TTC549 (cell line): ENCODE measurements around the gene AKAP12.
"Not testable (repeated sequence)": the region's sequence is repeated elsewhere in the genome, so short reads cannot be mapped to it uniquely, and the experiment has no call there.

Experiments
- FAIRE-seq: peaks from 2 replicates; lab custom pipeline; 2012; peaks lifted over from hg19 to GRCh38; lab: Jason Lieb, UNC

The AKAP12 gene

DNA sequence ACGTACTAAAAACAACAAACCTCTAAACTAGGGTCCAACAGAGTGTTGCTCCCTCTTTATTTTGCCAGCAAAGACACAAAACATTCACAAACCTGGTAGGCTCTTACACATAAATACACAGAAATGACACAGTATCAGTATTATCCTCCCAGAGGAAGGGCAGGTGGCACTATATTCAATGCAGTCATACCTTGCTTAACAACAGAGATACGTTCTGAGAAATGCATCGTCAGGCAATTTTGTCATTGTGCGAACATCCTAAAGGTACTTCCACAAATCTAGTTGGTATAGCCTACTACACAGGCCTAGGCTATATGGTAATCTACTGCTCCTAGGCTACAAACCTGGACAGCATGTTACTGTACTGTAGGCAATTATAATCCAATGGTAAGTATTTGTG lies 142.0 kb downstream of the AKAP12 start:
- no peak for FAIRE-seq

DNA sequence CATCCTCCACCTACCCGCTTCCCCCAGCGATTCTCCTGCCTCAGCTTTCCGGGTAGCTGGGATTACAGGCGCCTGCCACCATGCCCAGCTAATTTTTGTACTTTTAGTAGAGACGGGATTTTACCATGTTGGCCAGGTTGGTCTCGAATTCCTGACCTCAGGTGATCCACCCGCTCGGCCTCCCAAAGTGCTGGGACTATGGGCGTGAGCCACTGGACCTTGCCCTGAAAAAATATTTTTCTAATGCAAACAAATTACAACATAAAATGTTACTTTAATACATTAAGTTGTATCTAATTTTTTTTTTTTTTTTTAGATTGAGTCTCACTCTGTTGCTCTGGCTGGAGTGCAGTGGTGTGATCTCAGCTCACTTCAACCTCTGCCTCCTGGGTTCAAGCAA lies 142.9 kb downstream of the AKAP12 start:
- not testable (repeated sequence) for FAIRE-seq

DNA sequence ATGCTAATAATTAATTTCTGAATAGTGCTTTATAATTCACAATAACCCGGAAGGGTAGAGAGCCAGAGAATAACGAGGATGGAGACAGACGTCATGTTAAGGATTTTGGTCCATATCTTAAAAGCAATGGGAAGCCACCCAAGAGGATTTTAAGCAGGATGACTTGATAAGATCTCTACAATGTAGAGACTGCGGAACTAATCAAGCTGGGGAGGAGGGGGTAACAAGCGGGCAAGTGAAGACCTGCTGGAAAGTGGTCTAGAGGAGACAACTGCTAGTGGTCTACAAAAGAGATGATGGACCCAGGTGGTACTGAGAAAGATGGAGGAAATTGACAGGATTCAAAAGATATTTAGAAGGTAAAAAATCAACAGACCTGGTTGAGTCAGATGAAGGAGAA lies 144.4 kb downstream of the AKAP12 start:
- FAIRE-seq, result no peak

DNA sequence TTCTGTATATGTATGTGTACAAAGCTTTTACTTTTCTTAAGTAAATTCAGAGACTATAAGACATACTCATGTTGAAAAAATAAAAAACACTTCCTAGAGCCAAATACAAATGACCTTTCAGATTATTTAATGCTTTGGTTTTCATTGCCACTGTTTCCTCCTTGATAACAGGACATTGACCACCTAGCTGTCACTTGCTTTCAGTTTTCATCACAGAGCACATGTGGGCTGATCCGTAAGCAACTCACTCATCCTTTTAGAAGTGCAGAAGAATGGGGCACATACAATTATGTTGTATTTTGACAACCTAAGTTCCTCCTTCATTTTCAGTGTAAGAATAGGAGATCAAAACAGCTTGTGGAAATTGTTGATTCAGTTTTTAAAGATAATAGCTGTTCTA lies 145.4 kb downstream of the AKAP12 start:
- no peak for FAIRE-seq

DNA sequence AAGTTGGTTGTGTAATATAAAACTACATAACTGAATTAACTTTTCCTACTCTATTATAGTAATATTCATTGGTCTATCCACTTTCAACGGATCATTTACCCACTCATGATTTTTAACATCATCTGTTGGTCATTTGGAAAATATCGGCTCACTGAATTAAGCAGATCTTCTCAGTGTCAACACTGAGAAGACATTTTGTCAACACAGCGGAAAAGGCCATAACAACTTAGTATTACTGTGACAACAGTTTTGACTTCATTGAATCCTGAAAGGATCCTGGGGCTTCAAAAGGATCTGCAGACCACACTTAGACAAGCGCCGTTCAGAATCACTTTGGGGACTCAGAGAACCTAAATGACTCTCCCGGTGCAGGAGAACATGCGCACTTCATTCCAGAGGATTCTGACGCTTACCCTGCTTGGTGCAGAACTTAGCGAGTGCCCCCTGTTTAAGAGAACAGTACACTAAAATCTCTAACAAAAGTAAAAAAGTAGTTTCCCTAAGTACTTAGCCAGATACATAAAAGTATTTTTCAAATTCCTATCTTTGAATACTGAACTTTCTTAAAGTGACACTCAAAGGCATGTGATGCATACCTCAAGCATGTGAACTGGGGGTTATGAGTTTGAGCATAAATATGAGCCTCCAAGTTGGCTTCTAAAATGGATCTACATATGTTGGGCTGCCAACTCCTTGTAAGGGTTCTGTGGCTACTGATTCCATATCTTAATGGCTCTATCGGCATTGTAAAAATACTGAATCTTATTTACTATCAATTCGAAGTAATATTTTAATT lies 147.6 kb downstream of the AKAP12 start:
- FAIRE-seq, result no peak

DNA sequence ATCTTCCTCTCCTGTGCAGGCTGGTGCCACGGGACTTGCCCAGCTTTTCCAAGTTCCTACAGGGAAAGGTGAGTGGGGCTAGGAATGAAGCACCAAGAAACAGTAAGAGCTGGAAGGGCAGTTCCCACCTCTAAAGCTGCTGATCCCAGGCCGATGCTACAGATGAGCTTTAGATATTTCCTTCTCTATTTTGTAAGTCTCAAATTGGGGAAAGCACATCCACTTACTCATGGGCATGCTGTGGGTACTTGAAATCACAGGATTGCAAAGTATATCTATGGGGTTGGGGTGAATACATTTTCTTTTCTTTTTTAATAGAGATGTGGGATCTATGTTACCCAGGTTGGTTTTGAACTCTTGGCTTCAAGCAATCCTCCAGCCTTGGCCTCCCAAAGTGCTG lies 148.5 kb downstream of the AKAP12 start:
- FAIRE-seq, result no peak

DNA sequence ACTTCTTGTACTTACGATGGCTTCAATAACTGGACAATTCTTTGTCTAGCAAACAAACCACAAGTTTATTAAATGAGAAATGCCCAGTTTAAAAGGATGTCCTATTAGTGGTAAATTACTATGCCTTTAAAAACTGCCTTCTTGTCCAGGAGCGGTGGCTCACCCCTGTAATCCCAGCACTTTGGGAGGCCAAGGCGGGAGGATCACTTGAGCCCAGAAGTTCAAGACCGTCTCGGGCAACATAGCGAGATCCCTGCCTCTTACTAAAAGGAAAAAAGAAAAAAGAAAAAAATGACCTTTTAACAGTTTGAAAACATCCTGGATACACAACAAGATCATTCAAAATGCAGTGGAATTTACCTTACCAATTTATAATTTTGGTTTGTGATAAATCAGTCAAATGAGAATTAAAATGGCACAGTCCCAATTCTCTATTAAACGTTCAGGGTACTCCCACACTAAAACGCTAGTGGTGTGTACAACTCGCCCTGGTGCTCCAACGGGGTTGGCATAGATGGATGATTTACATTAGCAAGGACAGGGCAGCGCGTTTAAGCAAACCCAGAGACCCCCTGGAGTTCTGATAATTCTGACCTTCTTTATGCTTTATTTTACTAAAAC lies 149.3 kb downstream of the AKAP12 start:
- no peak for FAIRE-seq

DNA sequence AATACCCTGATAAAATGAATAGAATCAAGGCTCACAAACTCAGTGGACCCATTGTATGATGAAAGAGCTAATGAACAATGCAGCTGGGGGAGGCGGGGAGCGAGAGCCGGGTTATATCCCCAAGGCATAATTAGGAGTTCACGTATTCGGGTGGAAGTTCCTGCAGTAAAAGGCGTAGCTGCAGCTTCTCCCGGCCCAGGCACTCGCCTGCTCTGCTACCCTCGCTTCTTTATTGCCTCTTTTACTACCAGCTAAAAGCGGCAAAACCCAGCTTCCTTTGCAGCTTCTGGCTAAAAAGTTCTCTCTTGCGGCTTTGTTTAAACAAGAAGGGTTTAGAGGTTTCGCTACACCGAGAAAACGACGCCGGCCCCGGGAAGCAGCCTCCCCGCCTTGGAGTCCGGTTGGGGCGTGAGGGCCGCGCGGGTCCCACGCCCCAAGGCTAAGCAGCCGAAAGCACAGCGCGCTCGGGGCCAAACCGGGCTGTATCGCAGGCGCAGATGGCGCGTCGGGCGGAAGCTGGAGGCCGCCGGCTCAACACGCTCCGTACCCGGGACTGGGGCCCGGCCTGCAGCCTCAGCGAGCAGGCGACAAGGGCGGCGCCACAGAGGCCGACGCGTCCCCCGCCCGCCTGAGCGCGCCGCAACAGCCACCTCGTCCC lies 150.0 kb downstream of the AKAP12 start:
- FAIRE-seq, result no peak

DNA sequence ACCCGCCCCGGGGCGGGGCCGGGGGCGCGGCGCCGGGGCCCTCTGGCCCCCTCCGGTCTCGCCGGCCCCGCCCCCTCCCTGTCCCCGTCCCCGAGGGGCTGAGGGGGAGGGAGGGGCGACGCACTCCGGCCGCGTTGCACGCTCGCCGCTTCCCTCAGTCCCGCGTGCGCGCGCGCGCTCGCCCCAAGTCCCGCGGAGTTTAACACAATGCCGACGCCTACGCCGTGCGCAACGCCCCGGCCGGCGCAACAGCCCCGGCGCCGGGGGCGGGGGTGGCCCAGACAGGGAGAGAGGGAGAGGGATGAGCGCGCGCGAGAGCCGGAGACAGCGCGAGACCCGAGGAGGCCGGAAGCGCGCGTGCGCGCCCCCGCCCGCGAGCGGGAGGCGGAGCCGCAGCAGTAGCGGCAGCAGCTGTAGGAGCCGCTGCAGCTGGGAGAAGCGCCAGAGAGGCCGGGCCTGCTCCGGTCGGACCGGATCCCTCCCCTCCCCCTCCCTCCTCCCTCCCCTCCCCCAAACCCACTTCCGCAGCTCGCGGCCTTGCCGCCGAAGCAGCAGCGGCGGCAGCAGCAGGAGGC lies 150.6 kb downstream of the AKAP12 start:
- no peak for FAIRE-seq

DNA sequence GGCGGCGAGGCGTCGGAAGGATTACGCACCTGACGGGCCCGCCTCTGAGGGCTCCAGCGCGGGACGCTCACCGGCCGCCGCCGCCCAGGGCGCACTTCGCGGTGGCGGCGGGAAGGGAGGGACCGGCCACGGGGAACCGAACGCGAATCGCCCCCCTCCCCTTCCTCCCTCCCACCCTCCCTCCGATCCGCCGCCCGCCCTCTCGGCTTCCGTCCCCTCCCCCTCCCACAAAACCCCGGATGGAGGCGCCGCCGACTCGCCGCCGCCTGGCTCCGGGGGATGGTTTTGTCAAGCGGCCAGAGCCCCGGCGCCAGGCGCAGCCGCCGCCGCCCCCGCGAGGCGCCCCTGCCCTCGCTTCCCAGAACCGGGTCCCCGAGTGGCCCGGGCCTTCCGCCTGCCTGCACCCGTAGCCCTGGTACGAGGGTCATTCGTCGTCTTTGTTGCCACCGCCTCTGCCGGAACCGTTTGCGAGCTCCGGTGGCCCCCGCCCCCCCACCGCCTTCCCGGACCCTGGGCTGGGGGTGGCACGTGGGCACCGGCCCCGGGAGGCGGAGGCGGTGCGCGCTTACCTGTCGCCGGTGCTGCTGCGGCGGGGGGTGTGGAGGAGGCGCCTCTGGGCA lies 151.2 kb downstream of the AKAP12 start:
- no peak for FAIRE-seq

DNA sequence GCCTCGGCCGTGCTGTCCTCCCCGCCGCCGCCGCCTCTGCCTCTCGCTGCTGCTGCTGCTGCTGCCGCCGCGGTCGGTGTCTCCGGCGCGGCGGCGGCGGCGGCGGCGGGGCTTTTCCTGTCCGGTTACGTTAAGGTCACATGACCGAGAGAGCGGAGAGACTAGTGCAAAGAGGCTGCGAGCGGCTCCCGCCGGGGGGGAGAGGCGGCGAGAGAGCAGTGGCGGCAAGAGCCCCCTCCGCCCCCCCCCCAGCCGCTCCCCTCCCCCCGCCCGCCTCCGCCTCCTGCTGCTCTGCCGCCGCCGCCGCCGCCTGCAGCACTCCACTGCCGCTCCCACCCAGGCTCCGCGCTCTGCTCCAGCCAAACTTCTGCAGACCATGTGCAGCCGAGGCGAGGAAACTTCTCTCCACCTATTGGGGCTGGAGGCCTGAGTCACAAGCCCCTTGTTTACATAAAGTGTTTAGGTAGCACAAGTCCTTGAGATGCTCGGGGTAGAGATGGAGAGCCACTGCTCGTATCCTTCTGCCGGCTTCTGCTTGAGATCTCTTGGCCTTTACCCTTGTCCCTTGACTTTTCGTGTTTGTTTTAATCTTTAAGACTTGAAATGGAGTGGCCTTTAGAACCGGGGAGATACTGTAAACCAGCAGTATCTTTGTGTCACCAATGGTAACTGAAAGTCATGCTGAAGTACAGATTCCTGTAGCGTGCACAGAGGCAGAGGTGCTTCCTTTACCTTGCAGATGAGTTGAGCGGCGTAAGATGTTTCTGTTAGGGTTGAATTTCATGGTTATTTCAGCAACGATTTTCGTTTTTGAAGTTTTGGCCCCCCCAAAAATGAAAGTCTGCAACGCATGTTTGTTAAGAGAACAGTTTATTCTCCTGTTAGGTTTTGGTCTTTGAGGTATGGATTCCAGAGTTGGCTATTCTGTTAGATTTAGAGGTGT lies 152.0 kb downstream of the AKAP12 start, which contains the start of gene ZBTB2:
ZBTB2 (minus strand) TSS at position 89 of the 943 bp plus-strand sequence. CDS start 17,922 bp downstream, outside the sequence.
- FAIRE-seq, result no peak

DNA sequence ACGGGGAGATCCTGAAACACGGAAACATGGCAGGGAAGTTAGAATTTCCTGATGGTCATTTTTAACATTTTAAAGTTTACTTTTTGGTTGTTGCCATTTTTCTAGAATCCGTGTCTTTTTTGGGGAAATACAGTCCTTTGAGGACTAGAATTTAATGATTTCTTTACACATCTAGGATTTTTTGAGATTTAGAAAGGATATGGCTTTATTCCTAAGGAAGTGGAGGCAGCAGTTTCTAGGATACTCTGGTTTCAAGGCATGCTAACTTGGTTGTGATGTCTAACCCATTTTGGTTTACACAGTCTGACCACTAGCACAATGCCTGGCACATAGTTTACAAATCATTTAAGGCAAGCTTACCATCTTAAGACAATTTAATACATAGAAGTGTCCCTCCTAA lies 152.7 kb downstream of the AKAP12 start:
- FAIRE-seq, result no peak

DNA sequence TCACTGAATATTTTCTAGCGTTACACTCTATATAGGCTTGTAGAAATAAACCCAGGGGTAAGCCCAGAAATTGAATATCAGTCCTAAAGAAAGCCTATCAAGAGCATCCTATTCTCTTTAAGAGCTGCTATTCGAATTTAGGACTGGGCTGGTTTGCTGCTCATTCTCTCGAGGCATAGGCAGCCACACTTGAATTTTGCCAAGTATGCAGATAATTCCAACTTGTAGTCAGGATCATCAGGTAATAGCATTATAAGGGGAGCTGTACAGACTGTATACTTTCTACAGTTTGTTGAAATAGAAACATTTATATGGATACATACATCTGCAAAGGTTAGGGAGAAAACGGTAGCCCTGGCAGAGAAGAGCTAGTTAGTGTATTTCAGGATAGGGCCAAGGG lies 153.6 kb downstream of the AKAP12 start:
- no peak for FAIRE-seq

DNA sequence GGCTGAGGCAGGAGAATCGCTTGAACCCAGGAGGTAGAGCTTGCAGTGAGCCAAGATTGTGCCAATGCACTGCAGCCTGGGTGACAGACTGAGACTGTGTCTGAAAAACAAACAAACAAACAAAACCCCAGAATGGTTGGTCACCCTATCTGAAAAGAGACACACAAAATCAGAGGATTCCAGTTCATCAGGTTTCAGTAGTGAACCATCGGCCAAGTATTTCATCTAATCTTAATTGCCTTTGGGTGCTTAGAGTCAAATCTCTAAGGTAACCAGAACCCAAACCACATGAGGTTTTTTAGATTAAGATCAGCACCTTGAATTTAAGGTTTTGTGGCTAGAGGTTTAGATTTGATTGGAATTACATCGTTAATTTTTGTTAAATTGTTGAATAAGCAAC lies 159.9 kb downstream of the AKAP12 start:
- no peak for FAIRE-seq

DNA sequence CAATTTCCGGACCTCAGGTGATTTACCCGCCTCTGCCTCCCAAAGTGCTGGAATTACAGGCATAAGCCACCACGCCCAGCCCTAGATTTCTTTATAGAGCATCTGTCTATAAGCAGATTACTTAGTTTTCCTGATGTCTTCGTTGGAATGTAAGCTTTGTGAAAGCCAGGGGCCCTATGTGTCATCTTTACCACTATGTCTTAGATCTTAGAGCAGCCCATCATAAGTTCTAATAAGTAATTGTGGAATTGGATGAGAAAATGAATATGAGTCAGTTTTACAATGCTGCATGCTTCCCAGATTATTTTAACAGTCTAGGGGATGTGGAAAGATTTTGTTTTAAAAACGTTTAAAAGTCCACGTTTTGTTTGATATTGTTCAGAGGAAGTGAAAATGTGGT lies 160.7 kb downstream of the AKAP12 start:
- FAIRE-seq, result no peak

DNA sequence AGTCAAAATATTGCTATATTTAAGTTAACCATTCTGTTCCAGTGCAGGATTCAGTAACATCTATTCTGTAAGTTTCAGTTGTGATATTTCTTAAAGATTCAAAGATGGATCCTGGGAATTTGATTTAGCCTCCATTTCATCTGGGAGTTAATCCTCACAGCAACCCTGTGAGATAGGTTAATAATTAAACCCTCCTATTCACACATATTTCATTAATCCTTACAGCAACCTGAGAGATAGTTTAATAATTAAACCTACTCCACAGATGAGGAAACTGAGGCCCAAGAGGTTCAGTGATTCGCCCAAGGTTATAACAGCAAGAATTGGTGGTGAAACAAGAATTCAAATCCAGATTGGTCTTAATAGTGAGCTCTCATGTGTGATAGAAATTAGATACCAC lies 162.5 kb downstream of the AKAP12 start:
- no peak for FAIRE-seq

DNA sequence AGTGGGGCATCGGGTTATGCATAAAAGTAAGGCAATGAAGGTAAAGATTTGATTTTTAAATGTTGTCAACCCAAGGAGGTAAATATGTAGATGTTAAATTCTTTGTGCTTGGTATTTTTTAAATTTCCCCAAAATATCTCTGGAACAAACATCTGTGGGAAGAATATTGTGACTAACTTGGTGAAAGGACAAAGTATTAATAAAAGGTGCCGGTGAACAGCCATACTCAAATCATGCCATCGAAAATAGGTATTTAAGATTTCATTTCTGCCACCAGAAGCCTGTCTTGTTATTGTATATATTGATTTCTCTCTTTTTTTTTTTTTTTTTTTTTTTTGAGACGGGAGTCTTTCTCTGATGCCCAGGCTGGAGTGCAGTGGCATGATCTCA lies 164.1 kb downstream of the AKAP12 start:
- FAIRE-seq, result no peak
